Astrocyte of the cerebellum (primary cell): ENCODE results near the gene SLC6A18.
"Not testable (repeated sequence)": the region's sequence is repeated elsewhere in the genome, so short reads cannot be mapped to it uniquely, and the experiment has no call there.

Experiments used
- DNase-seq: peaks from one replicate; pipeline ENCODE4 v3.0.0-alpha.2; 2011; ENCODE audit warnings: low read depth
- H3K4me3 ChIP-seq: 2 replicates; pipeline ENCODE4 v1.5.1; 2011; ENCODE audit warnings: mild to moderate bottlenecking, low read depth, low read length, moderate library complexity
- in situ Hi-C: cut with HindIII; loops from 2 replicates; pipeline ENCODE4 v1.10.0; 2017; ENCODE audit warnings: low sequenced_read_pairs
- TF ChIP-seq, protein P1 (sequence below): IDR thresholded peaks from 2 replicates; pipeline ENCODE4 v1.5.1; 2012; ENCODE audit warnings: low read length, low read depth, moderate library complexity, mild to moderate bottlenecking; ENCODE audit errors: missing control alignments

SLC6A18 gene

DNA sequence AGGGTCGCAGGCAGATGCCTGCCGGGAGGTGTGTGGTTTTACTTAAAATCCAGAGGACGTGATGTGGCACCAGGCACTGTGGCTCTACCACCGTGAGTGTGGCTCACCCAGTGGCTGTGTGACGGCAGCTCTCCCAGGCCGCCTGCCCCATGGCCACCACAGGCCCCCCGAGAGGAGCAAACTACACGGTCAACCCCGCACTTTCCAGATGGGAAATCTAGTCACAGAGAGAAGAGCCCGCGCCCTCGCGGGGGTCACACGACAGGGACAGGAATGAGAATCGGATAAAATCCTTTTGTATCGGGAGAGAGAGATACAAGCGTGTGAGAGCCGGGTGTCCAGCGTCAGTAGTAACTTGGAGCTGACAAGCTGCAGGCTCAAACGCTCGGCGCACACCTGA, 45.2 kb downstream of the SLC6A18 start:
- TF ChIP-seq, protein P1, sequence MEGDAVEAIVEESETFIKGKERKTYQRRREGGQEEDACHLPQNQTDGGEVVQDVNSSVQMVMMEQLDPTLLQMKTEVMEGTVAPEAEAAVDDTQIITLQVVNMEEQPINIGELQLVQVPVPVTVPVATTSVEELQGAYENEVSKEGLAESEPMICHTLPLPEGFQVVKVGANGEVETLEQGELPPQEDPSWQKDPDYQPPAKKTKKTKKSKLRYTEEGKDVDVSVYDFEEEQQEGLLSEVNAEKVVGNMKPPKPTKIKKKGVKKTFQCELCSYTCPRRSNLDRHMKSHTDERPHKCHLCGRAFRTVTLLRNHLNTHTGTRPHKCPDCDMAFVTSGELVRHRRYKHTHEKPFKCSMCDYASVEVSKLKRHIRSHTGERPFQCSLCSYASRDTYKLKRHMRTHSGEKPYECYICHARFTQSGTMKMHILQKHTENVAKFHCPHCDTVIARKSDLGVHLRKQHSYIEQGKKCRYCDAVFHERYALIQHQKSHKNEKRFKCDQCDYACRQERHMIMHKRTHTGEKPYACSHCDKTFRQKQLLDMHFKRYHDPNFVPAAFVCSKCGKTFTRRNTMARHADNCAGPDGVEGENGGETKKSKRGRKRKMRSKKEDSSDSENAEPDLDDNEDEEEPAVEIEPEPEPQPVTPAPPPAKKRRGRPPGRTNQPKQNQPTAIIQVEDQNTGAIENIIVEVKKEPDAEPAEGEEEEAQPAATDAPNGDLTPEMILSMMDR = no peak
- no peak for DNase-seq
- in situ Hi-C loops = no loop called here
- H3K4me3 ChIP-seq = no peak overlapping the region

GRCh38 chr5:1270933-1271914, 46.0 kb downstream of the SLC6A18 start:
- TF ChIP-seq, protein P1 = no peak
- DNase-seq = no peak
- in situ Hi-C loops = no loop called here
- H3K4me3 ChIP-seq = no peak overlapping the region

DNA sequence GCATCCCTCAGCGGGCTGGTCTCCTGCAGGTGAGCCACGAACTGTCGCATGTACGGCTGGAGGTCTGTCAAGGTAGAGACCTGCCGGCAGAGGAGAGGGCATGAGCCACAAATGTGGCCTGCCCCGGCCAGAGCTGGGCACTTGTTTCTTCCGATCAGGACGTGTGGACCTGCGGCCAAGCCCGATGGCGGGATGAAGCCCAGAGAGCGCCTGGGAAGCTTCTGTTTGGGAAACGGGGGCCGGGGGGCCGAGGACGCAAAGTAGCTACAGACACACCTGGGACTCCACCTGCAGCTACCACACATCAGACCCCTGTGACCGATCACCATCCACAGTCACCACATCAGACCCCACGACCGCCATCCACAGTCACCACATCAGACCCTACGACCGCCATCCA, 47.0 kb downstream of the SLC6A18 start:
- no peak for DNase-seq
- H3K4me3 ChIP-seq = no peak overlapping the region
- in situ Hi-C loops = no loop called here
- TF ChIP-seq, protein P1 = no peak

DNA sequence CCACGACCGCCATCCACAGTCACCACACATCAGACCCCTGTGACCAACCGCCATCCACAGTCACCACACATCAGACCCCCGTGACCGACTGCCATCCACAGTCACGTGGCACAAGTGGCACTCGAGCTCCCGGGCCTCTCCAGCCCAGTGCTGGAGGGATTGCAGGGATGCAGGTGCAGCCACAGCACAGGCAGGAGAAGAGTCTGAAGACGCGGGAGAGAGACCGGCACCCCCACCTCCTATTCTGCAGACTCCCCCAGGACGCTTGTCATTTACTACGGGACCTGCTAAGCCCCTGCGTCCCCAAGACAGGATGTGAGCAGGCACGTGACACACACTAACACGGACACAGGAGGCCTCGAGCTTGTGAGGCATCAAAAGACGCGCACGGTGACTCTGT, 48.6 kb downstream of the SLC6A18 start:
- H3K4me3 ChIP-seq = no peak overlapping the region
- TF ChIP-seq, protein P1 = no peak
- in situ Hi-C loops = no loop called here
- DNase-seq = no peak

GRCh38 chr5:1274471-1274870, 49.3 kb downstream of the SLC6A18 start:
- no peak overlapping the region for H3K4me3 ChIP-seq
- DNase-seq = no peak
- in situ Hi-C loops = no loop called here
- TF ChIP-seq, protein P1 = no peak

DNA sequence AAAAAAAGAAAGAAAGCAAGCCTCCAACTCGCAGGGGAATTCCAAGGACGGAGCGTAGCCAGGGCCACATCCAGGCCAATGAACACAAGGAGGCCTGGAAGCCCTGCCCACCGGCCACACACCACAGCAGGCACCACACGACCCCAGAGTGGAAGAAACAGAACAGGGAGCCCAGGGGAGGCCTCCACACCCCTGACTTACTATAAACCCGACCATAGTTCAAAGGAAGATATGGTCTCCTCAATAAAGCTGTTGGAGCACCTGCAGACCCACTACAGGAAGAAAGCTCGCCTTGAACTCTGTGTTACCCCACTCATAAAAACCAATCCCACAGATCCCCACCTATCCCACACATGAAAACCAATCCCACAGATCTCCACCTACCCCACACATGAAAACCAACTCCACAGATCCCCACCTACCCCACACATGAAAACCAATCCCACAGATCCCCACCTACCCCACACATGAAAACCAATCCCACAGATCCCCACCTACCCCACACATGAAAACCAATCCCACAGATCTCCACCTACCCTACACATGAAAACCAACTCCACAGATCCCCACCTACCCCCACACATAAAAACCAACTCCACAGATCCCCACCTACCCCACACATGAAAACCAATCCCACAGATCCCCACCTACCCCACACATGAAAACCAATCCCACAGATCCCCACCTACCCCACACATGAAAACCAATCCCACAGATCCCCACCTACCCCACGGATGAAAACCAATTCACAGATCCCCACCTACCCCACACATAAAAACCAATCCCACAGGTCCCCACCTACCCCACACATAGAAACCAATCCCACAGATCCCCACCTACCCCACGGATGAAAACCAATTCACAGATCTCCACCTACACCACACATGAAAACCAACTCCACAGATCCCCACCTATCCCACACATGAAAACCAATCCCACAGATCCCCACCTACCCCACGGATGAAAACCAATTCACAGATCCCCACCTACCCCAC, 50.5 kb downstream of the SLC6A18 start:
- DNase-seq, in situ Hi-C loops, H3K4me3 ChIP-seq: not testable (repeated sequence)
